Upper lobe of left lung (tissue), 4 donors: ENCODE results near the gene WDR93.

Experiments
- CTCF ChIP-seq, 6 experiments: fragments of 450-650 bp in 4 of 6; fragments of 200-600 bp in 2 of 6; sonication (generic) in 2 of 6; IDR thresholded peaks; one replicate each; pipeline ENCODE4 v1.5.1; 2016 to 2019; ENCODE audit warnings: antibody characterized with exemption in 6 of 6
- EP300 ChIP-seq, 4 donors: sonication (generic); formaldehyde crosslinking; IDR thresholded peaks; one replicate each; pipeline ENCODE4 v1.5.1; 2017; ENCODE audit warnings: antibody characterized with exemption in 4 of 4, control low read depth in 2 of 4
- POLR2A ChIP-seq, 4 donors: fragments of 450-650 bp; IDR thresholded peaks; one replicate each; pipeline ENCODE4 v1.5.1; 2016 to 2017; ENCODE audit warnings: antibody characterized with exemption in 4 of 4, mild to moderate bottlenecking in 2 of 4
- POLR2AphosphoS5 ChIP-seq, 2 donors: sonication (generic); formaldehyde crosslinking; IDR thresholded peaks; one replicate each; pipeline ENCODE4 v1.5.1; 2017; ENCODE audit warnings: antibody characterized with exemption in 2 of 2

GRCh38 chr15:89769366-89769765 lies 78.8 kb downstream of the WDR93 start:
- TF ChIP-seq CTCF (IDR thresholded peaks at IDR 0.05): no peak
- no peak for TF ChIP-seq POLR2A (IDR thresholded peaks at IDR 0.05)
- TF ChIP-seq EP300 (IDR thresholded peaks at IDR 0.05): no peak
- TF ChIP-seq POLR2AphosphoS5 (IDR thresholded peaks at IDR 0.05): no peak
